ENCODE data around the gene HRH3.
A peak's percentile ranks its signal among the peaks of the same experiment; 100 is the strongest.

Gene HRH3

DNA sequence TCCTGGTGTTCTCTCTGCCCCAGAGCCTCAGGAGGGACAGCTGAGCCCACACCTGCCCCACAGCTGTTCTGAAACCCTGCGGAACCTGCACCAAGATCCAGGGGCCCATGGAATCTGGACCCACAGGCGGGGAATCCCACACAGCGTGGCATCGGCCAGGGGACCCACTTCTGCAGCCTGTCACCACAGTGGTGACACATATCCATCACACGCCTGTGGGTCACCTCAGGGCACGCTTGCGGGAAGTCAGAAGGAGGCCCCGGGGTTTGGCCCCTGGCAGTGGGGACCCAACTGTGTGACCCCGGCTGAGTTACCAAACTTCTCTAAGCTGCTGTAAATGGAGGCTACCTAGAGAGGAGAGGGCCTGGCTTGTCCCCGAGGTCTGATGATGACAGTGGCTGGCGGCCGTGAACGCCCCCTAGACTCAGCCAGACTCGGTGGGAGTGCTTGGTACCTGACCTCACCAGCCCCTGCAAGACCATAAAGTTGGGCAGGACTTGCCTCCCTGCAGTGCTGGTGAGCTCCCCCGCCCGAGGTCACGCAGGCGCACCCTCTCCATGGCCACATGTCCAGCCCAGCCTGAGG lies 2.3 kb upstream of the HRH3 start:
- no peak overlapping the region for H3K4me3 ChIP-seq (ENCODE audit: low read depth in 1 of 2, low read length in 1 of 2)
- H3K27ac ChIP-seq, result no peak overlapping the region
- no peaks in the 10 kb centered on the region for H3K9me3 ChIP-seq
- H3K4me1 ChIP-seq (ENCODE audit: control insufficient read depth in 1 of 2, insufficient read depth in 1 of 2, low read depth in 1 of 2, low read length in 1 of 2), result peaks cover 4 to 13% of the 10 kb centered on the region in 2 experiments
- H3K27me3 ChIP-seq, result peaks cover 99% of the 10 kb centered on the region
- no peaks in the 10 kb centered on the region for H3K36me3 ChIP-seq
- TF ChIP-seq, protein P1, sequence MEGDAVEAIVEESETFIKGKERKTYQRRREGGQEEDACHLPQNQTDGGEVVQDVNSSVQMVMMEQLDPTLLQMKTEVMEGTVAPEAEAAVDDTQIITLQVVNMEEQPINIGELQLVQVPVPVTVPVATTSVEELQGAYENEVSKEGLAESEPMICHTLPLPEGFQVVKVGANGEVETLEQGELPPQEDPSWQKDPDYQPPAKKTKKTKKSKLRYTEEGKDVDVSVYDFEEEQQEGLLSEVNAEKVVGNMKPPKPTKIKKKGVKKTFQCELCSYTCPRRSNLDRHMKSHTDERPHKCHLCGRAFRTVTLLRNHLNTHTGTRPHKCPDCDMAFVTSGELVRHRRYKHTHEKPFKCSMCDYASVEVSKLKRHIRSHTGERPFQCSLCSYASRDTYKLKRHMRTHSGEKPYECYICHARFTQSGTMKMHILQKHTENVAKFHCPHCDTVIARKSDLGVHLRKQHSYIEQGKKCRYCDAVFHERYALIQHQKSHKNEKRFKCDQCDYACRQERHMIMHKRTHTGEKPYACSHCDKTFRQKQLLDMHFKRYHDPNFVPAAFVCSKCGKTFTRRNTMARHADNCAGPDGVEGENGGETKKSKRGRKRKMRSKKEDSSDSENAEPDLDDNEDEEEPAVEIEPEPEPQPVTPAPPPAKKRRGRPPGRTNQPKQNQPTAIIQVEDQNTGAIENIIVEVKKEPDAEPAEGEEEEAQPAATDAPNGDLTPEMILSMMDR (IDR thresholded peaks at IDR 0.05), result no peak

GRCh38 chr20:62220666-62221568 lies 839 bp upstream of the HRH3 start:
- H3K36me3 ChIP-seq, result no peaks in the 10 kb centered on the region
- no peaks in the 10 kb centered on the region for H3K9me3 ChIP-seq
- peaks cover 4 to 13% of the 10 kb centered on the region in 2 experiments for H3K4me1 ChIP-seq (ENCODE audit: control insufficient read depth in 1 of 2, insufficient read depth in 1 of 2, low read depth in 1 of 2, low read length in 1 of 2)
- H3K27me3 ChIP-seq, result peaks cover 99% of the 10 kb centered on the region
- TF ChIP-seq, protein P1 (IDR thresholded peaks at IDR 0.05), result no peak
- H3K27ac ChIP-seq, result no peak overlapping the region
- peak overlapping the region in 1 of 2 experiments; percentile 34 for H3K4me3 ChIP-seq (ENCODE audit: low read depth in 1 of 2, low read length in 1 of 2)

GRCh38 chr20:62219101-62219991 lies 732 bp downstream of the HRH3 start:
- Histone ChIP-seq H3K9me3 (no peaks in the 10 kb centered on the region), H3K4me3 (ENCODE audit: low read depth in 1 of 2, low read length in 1 of 2) (peak overlapping the region; percentile 17 to 36), H3K4me1 (ENCODE audit: control insufficient read depth in 1 of 2, insufficient read depth in 1 of 2, low read depth in 1 of 2, low read length in 1 of 2) (peaks cover 4 to 13% of the 10 kb centered on the region in 2 experiments), H3K27me3 (peaks cover 99% of the 10 kb centered on the region), H3K36me3 (no peaks in the 10 kb centered on the region), H3K27ac (no peak overlapping the region)
- TF ChIP-seq, protein P1 (IDR thresholded peaks at IDR 0.05), result no peak

GRCh38 chr20:62217913-62218773 lies 1.9 kb downstream of the HRH3 start:
- Histone ChIP-seq H3K27me3 (peaks cover 94% of the 10 kb centered on the region), H3K4me3 (ENCODE audit: low read depth in 1 of 2, low read length in 1 of 2) (no peak overlapping the region), H3K36me3 (no peaks in the 10 kb centered on the region), H3K27ac (no peak overlapping the region), H3K4me1 (ENCODE audit: control insufficient read depth in 1 of 2, insufficient read depth in 1 of 2, low read depth in 1 of 2, low read length in 1 of 2) (peaks cover 4 to 13% of the 10 kb centered on the region in 2 experiments), H3K9me3 (no peaks in the 10 kb centered on the region)
- TF ChIP-seq, protein P1 (IDR thresholded peaks at IDR 0.05), result no peak
